HG03097 (cell line): ENCODE results near the gene HMX1.

Experiments used
- ATAC-seq: cut with Tn5 transposase; IDR thresholded peaks from one replicate; pipeline ENCODE4 v1.9.1; 2021; ENCODE audit not compliant: unreplicated experiment, low FRiP score

Gene HMX1

DNA sequence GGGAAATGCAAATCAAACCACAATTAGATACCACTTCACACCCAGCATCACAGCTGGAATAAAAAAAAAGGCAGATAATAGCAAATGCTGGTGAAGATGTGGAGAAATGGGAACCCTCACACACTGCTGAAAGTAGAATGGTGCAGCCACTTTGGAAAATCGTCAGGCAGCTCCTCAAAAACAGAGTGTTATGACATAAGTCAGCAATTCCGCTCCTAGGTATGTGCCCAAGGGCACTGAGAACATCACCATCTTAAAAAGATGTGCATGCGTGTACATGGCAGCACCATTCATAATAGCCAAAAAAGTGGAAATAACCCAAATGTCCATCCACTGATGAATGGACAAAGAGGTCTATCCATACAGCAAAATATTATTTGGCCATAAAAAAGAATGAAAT, 28.0 kb downstream of the HMX1 start:
- no peak for ATAC-seq

DNA sequence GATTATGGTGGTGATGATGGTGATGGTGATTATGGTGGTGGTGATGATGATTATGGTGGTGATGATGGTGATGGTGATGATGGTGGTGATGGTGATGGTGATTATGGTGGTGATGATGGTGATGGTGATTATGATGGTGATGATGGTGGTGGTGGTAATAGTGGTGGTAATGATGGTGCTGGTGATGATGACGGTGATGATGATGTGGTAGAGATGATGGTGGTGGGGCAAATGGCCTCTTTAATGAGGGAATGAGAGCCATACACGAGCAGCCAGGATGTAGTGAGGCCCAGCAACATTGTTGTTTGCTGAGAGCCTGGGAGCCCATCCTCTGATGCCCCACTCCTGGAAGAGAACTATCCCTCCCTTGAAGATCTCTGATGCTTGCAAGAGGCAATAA, 29.0 kb downstream of the HMX1 start:
- no peak for ATAC-seq

DNA sequence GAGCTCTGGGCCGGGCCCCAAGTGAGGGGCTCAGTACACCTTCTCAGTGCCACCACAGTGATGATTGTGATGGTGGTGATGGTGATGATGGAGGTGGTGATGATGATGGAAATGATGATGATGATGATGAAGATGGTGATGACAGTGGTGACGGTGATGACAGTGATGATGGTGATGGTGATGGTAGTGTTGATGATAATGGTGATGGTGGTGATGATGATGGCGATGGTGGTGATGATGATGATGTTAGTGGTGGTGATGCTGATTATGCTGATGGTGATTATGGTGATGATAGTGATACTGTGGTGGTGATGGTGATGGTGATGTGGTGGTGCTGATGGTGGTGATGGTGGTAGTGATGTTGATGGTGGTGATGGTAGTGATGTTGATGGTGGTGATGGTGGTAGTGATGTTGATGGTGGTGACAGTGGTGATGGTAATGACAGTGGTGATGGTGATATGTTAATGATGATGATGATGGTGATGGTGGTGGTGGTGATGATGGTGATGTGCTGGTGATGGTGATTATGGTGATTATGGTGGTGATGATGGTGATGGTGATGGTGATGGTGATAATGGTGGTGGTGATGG, 29.9 kb downstream of the HMX1 start:
- ATAC-seq: no peak

DNA sequence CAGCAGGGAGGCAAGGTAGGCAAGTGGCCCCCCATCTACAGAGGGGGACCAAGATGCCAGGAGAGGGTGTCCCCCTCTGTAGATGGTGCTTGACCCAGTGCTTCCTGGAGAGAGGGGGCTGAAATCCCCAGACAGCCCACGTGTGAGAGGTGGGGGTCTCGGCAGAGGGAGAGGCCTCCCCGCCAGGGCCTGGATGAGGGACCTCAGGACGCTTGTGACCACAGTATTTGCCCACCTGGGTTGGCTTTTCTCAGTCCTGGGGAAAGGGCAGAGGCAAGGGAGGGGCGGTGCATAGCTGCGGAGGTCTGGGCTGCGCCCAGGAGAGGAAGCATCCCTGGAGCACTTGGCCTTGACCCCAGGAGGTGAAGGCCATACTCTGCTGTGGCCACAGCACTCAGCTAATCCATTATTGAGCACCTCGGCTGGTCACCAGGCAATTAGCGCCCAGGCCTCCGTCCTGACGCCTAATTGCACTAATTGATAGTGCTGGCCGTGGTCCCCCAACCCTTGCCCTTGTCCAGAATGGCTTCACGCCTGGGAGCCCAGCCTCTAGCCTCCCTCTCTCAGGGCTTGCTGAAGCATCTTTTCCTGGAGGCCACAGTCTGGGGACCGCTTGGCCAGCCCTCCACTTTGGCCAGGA, 30.7 kb downstream of the HMX1 start:
- ATAC-seq: no peak

DNA sequence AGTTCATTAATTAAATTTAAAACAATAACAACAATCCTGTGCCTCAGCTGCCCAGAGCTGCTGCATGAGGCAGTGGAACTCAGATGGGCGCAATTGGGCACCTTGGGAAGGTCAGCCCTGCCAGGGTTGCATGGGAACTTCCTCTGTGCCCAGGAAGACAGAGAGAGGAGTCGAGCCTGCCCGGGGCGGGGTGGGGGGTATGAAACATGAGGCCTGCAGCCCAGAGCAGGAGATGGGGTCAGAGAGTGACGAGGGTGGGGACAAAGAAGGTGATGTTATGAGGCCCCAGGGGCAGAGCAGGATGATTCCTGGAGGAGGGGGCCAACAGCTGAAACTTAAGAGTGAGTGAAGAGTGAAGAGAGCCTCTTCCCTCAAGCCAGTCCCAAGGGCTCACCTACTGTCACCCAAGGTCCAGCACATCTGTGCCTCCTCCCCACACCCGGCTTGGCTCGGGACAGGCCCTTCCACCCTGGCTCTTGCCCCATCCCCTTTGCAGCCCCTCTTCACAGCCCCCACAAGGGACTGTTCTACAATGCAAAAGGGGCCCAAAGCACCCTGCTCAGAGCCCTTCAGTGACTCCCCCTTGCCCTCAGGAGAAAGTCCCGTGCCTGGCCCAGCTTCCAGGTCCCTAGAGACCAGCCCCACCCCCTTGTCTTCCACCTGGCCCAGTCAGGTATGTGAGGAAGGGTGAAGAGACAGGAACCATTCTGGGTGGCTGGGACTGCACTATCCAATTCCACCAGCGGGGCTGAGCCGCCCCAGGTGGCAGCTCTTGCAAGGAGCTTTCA, 31.4 kb downstream of the HMX1 start:
- no peak for ATAC-seq

DNA sequence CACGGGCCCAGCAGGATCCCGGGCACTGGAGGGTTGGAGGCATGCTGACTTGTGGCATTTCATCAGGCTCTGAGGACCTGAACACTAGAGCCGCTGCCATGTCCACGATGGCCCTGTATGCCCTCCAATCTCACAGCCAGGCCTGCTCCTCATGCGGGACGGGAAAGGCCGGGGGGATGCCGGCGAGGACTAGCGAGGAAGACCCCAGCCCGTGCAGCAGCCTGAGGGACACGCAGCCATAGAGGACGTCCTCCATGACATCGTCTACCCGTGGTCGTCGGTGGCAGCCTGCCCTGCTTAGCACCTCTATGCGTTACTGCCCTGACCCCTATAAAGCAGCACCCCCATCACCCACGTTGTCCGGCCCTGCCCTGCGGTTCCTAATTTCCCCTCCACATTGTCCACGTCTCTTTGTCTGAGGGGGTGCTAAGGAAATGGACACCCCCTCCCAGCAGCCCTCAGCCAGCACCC, 32.6 kb downstream of the HMX1 start:
- no peak for ATAC-seq

DNA sequence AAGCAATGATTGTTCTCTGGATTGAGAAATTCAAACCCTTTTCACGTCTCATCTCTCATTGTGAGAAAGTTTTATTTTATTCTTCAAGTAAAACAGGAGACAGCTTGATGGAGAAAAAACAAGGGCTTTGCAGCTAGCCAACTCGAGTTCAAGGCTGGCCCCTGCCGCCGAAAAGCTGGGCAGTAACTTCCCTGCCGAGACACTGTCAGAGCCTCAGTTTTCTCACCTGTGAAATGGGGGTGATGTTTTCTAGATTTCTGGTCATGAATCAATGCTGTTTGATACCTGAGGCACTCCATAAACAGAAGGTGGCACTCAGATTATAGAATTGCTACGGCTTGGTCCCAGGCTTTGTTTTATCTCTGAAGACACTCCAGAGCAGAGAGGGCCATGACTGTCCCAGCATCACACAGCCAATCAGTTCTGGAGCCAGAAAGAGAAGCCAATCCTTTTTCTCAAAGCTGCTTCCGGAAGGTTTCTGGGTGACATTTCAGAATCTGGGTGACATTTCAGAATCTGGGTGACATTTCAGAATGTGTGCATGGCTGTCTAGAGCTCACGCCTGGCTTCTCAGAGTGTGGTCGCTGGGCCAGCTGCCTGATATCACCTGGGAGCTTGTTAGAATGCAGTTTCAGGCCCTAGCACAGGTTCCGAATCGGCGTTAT, 33.2 kb downstream of the HMX1 start:
- ATAC-seq: no peak

DNA sequence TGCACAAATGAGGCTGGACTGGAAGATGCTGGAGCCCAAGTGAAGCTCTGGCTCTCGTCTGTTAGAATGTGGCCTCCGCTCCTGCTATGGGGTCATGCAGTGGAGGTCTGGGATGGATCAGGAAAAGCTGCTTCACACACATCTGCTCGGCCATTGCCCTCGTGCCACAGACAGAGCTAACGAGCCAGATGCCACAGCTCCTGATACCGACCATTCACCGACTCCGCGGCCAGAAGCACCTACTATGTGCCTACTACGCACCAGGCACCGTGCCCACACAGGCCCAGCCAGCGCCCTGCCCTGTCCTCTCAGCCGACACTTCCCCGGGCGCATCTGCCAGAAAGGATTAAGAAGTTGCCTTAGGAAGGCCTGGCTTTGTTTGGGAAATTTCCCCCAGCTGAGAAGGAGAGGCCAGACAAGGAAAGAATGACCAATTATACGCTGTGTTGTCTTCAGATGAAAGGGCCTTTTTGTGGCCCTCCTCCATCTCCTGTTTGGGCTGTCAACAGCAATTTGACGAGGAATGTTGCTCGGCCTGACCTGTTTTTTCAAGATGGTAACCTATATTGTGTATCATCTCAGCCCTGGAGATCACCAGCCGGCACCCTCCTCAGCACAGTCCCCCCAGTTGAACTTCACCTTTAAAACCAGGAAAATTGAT, 34.3 kb downstream of the HMX1 start:
- no peak for ATAC-seq

DNA sequence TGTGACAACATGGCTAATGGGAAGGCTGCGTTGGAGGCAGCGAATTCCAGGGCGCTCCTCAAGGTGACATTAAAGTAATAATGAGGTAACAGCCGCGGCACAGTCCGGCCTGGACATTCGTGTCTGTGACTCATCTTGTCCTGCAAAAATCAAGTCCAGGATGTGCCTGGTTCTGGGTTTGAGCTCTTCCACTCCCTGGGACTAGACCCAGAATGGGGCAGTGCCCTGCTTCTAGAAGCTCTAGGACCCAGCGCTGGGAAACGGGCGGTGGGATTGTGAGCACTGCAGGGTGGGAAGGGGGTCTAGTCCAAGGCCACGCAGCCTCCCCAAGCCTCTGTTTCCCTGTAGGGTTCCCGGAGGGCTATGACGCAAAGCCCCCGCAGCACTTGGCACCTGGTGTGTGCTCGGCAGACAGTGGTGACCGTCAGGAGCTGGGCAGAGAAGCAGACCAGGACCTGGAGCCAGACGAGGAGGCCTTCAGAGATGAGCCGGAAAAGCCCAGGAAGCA, 34.9 kb downstream of the HMX1 start:
- ATAC-seq: no peak

DNA sequence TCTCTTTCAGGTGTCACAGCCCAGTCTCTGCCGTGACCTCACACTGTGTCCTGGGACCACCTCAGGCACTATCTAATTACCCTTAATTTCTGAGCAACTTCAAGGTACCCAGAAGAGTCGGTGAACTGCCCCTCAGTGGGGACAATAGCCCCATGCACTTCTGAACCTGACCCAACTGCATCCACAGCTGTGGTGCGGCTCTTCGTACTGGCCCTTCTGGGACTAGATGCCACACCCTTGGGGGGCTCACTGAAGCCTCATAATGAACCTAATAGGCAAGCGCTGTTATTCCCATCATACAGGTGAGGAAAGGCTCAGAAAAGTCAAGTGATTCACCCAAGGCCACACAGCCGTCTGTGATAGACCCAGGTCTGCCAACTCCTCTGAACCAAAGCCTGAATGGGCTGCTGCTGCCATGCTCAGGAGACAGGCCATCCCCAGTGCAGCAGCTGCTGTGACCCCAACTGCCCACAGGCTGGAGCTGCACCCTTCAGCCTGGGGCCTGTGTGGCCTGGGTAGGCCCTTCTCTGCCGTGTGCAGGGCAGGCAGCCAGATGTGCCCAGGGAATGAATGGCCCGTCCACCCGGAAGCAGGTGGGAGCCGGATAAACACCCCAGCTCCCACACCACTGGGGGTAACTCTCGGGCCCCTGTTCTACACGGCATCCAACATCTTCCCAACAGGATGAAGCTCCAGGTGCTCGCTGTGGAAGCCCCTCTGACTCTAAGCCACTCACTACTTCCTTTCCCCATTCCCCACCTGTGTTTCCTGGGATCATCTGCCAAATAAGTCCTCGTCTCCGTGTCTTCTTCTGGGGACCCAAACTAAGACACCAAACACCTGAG, 35.9 kb downstream of the HMX1 start:
- no peak for ATAC-seq

DNA sequence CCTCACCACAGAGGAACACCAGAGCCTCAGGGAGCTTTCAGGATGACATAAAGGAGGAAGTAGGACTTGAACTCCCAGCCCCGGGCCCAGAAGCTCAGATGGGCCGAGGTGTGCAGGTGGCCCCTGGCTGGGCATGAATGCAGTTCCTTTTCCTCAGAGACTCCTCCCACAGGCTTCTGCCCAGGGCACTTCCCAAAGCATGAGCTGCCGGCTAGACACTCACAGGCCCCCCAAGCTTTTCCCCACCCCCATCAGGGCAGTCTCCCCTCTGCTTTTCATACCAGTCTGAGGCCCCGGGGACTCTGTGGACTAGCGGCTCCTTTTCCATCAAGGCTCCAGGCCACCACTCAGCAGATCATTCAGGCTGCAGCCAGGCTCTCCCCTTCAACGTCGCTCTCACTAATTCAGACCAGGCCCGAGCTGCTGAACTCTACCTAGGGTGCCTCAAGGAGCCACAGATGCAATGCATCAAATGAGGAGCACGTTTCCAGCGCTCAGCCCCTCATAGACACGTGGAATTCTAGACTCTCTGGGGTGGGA, 36.9 kb downstream of the HMX1 start:
- ATAC-seq: no peak

DNA sequence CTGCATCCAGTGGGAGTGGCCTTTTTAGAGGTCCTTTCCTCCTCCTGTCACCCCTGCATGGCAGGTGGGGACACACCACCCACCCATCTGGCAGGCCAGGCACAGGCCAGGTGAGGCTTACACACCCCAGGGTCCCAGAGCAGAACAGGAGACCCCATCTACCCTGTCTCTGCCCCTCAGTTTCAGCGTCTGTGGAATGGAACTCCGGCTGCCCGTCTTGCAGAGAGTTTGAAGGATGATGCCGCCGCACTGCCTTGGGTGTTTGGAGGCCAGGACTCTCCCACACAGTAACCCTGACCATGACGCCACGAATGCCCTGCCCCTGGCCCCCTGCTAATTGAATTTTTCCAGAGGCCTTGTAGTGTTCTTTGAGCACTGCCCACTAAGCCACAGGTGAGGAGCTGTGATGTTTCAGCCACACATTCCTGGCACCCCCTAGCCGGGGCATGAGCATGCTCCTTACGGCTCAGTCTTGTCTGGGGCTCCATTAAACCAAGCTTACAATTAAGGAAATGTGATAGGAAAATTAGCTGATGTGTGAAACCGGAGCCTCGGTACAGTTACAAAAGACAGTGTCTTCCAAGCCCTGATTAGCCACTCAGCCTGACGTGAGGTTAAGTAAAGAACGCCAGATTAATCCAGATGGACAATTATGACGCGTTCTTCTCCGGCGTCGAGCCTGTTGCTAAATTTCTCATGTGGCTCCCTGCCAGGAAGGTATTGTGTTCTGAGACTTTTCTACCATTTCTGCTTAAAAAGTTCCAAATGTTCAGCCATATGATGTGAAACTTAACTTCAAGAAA, 39.3 kb downstream of the HMX1 start:
- ATAC-seq: no peak

DNA sequence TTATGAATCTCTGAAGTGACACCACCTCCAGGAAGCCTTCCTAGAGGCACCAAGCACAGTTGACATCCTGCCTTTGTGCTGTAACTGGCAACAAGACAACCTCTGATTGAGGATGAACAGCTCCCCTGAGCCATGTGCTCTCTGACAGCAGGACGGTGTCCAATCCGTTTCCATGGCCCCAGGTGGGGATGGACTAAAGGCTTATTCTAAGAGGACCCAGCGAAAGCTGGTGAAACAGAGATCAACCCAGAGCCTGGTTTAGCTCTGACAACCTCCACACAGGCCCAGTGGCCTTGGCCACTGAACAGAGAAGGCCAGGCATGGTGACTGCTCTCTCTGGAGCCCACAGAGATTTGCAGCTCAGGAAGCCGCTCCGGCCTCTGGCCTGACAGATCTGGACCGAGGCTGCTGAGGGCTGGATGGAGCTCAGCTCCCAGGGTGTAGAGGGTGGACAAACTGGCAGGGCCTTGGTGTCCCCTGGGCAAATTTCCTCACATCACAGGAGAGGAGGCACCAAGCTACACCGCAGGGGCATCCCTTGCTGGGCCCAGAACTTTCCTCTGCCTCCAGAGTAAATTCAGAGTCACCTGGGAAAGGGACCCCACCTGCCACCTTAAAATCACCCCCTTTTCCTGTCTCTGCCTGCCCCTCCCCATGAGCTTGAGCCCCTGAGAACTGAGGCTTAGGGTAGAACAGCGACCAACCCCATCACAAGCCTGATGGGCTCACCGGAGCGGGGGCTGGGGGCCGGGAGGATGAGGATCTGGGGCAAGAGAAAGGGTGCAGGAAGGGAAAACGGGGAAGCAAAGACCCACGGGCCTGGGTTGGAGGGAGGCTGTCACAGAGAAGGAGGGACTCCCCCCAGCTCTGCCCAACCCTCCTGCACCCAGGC, 40.2 kb downstream of the HMX1 start:
- no peak for ATAC-seq

DNA sequence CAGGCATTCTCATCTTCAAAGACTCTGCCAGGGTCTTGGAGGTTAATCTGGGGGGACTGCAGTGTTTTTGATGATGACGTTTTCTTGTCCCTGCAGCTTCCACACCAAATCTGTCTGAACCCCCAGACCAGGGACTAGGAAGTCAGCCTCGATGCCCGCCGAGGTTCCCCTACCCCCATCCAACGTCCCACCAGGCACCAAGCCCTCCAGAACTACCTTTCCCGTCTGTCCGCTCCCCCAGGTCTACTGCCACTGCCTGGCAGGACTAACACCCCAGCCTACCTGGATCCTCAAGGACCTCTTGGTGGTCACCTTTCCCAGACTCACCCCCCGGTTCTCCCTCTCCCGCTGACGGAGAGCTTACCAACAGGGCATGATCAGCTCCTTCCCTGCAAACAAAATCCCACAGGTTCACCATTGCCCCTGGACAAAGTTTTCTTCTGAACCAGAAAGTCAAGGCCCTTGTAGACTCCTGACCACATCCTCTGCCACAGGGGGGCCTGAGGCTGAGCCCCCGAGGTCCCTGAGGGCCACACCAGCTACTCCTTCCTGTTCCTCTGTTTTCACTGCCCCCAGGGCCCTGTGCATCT, 40.9 kb downstream of the HMX1 start:
- ATAC-seq: no peak

DNA sequence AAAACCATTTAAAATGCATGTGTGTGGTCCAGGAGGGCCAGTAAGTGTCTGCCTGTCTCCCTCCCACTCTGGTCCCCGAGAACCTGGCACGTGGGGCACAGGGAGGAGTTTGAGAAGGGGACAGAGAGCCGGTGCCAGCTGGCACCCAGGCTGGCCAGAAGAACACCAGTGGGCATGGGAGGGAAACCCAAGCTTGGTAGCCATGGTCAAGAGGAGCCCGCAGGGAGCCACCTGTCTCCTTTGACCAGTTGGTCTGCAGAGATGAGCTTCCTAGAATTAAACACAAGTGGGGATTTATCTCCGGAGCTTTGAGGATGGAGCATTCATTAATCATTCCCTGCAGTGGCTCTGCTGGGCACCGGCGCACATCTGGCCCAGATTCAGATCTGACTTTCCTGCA, 41.6 kb downstream of the HMX1 start:
- no peak for ATAC-seq

DNA sequence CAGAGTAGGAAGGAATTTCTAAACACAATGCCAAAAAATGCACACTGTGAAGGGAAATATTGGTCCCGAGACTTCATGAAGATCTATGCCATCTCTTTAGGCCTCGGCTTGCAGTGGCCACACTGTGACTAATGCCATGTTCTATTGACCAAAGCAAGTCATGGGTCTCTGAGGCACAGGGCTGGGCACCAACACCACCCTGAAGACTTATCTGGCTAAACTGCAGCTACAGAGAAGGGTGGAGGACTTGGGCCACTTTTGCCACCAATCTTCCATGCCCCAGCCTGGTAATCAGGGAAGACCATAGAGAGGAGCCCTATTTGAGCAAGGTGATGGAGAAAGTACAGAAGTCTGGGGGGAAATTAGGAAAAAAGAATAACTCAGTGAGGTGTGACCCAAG, 42.1 kb downstream of the HMX1 start:
- no peak for ATAC-seq

DNA sequence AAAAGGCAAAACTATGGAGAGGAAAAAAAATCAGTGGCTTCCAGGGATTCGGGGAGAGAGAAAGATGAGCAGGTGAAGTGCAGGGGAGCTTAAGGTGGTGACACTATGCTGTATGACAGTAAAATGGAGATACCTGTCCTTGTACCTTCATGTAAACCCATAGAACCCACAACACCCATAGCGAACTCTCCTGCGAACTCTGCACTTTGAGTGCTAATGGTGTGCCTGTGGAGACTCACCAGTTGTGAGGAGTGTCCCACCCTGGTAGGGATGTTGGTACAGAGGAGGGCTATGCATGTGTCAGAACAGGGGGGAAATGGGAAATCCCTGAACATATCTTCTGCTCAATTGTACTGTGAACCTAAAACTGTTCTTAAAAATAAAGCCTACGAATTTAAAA, 42.8 kb downstream of the HMX1 start:
- ATAC-seq: no peak
